Measurements from ENCODE around the gene HMOX1.

HMOX1 gene

GRCh38 chr22:35377735-35378134 is 3.2 kb upstream of the HMOX1 start:
- Histone ChIP-seq H4K20me1 (ENCODE audit: low read depth, low read length) (no peaks in the 10 kb centered on the region), H3F3A (ENCODE audit: insufficient read depth) (0 out of 2 replicates have a peak, but pooled peaks cover 3% of the 10 kb centered on the region), H3K4me3 (ENCODE audit: insufficient read depth, low read length, poor library complexity, severe bottlenecking) (no peak overlapping the region), H3K4me2 (ENCODE audit: low read depth, low read length, poor library complexity, severe bottlenecking) (peak overlapping the region; percentile 40), H3K27ac (ENCODE audit: low read depth, low read length) (peak overlapping the region; percentile 55; the same call in 1 of the 2 replicates), H3K79me2 (ENCODE audit: insufficient read depth, low read length) (no peaks in the 10 kb centered on the region), H3K9ac (ENCODE audit: low read length) (peak overlapping the region; percentile 33; the same call in 1 of the 2 replicates), H3K27me3 (ENCODE audit: low read length) (no peaks in the 10 kb centered on the region), H3K9me2 (replicated peaks; ENCODE audit: insufficient read depth, low read length) (no peaks in the 10 kb centered on the region), H3K9me3 (ENCODE audit: insufficient read depth, low read length) (no peaks in the 10 kb centered on the region), H3K36me3 (ENCODE audit: low read length) (no peaks in the 10 kb centered on the region), H2AFZ (ENCODE audit: low read depth, low read length, severe bottlenecking) (no peak overlapping the region)
- TF ChIP-seq, protein P1, sequence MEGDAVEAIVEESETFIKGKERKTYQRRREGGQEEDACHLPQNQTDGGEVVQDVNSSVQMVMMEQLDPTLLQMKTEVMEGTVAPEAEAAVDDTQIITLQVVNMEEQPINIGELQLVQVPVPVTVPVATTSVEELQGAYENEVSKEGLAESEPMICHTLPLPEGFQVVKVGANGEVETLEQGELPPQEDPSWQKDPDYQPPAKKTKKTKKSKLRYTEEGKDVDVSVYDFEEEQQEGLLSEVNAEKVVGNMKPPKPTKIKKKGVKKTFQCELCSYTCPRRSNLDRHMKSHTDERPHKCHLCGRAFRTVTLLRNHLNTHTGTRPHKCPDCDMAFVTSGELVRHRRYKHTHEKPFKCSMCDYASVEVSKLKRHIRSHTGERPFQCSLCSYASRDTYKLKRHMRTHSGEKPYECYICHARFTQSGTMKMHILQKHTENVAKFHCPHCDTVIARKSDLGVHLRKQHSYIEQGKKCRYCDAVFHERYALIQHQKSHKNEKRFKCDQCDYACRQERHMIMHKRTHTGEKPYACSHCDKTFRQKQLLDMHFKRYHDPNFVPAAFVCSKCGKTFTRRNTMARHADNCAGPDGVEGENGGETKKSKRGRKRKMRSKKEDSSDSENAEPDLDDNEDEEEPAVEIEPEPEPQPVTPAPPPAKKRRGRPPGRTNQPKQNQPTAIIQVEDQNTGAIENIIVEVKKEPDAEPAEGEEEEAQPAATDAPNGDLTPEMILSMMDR (IDR thresholded peaks at IDR 0.05; ENCODE audit: insufficient read depth, low read length, poor library complexity, severe bottlenecking) = no peak
- TF ChIP-seq EZH2phosphoT487 (conservative IDR thresholded peaks at IDR 0.05; ENCODE audit: low read length) = no peak

GRCh38 chr22:35378621-35379020 is 2.3 kb upstream of the HMOX1 start:
- no peak for TF ChIP-seq EZH2phosphoT487 (conservative IDR thresholded peaks at IDR 0.05; ENCODE audit: low read length)
- TF ChIP-seq, protein P1 (IDR thresholded peaks at IDR 0.05; ENCODE audit: insufficient read depth, low read length, poor library complexity, severe bottlenecking) = no peak
- Histone ChIP-seq H3K9me3 (ENCODE audit: insufficient read depth, low read length) (no peaks in the 10 kb centered on the region), H3K4me3 (ENCODE audit: insufficient read depth, low read length, poor library complexity, severe bottlenecking) (no peak overlapping the region), H3K4me2 (ENCODE audit: low read depth, low read length, poor library complexity, severe bottlenecking) (no peak overlapping the region), H3K27ac (ENCODE audit: low read depth, low read length) (no peak overlapping the region), H3K27me3 (ENCODE audit: low read length) (no peaks in the 10 kb centered on the region), H3K9ac (ENCODE audit: low read length) (no peak overlapping the region), H3K79me2 (ENCODE audit: insufficient read depth, low read length) (no peaks in the 10 kb centered on the region), H3F3A (ENCODE audit: insufficient read depth) (0 out of 2 replicates have a peak, but pooled peaks cover 3% of the 10 kb centered on the region), H3K9me2 (replicated peaks; ENCODE audit: insufficient read depth, low read length) (no peaks in the 10 kb centered on the region), H3K36me3 (ENCODE audit: low read length) (no peaks in the 10 kb centered on the region), H2AFZ (ENCODE audit: low read depth, low read length, severe bottlenecking) (no peak overlapping the region), H4K20me1 (ENCODE audit: low read depth, low read length) (no peaks in the 10 kb centered on the region)

- no peaks in the 10 kb centered on the region for H3K79me2 ChIP-seq (ENCODE audit: insufficient read depth, low read length)
- H3K4me2 ChIP-seq (ENCODE audit: low read depth, low read length, poor library complexity, severe bottlenecking) = no peak overlapping the region
- no peak overlapping the region for H3K9ac ChIP-seq (ENCODE audit: low read length)
- H4K20me1 ChIP-seq (ENCODE audit: low read depth, low read length) = no peaks in the 10 kb centered on the region
- H3K27ac ChIP-seq (ENCODE audit: low read depth, low read length) = no peak overlapping the region
- TF ChIP-seq, protein P1 (IDR thresholded peaks at IDR 0.05; ENCODE audit: insufficient read depth, low read length, poor library complexity, severe bottlenecking) = no peak
- no peak for TF ChIP-seq EZH2phosphoT487 (conservative IDR thresholded peaks at IDR 0.05; ENCODE audit: low read length)
- H3K4me3 ChIP-seq (ENCODE audit: insufficient read depth, low read length, poor library complexity, severe bottlenecking) = no peak overlapping the region
- H3F3A ChIP-seq (ENCODE audit: insufficient read depth) = 0 out of 2 replicates have a peak, but pooled peaks cover 3% of the 10 kb centered on the region
- H2AFZ ChIP-seq (ENCODE audit: low read depth, low read length, severe bottlenecking) = no peak overlapping the region
- H3K27me3 ChIP-seq (ENCODE audit: low read length) = no peaks in the 10 kb centered on the region
- no peaks in the 10 kb centered on the region for H3K9me3 ChIP-seq (ENCODE audit: insufficient read depth, low read length)
- no peaks in the 10 kb centered on the region for H3K36me3 ChIP-seq (ENCODE audit: low read length)
- H3K9me2 ChIP-seq (replicated peaks; ENCODE audit: insufficient read depth, low read length) = no peaks in the 10 kb centered on the region
These were observed 1.5 kb upstream of the HMOX1 start for GRCh38 chr22:35379146-35379993.
